ENCODE results near the gene RGL2.

The RGL2 gene

DNA sequence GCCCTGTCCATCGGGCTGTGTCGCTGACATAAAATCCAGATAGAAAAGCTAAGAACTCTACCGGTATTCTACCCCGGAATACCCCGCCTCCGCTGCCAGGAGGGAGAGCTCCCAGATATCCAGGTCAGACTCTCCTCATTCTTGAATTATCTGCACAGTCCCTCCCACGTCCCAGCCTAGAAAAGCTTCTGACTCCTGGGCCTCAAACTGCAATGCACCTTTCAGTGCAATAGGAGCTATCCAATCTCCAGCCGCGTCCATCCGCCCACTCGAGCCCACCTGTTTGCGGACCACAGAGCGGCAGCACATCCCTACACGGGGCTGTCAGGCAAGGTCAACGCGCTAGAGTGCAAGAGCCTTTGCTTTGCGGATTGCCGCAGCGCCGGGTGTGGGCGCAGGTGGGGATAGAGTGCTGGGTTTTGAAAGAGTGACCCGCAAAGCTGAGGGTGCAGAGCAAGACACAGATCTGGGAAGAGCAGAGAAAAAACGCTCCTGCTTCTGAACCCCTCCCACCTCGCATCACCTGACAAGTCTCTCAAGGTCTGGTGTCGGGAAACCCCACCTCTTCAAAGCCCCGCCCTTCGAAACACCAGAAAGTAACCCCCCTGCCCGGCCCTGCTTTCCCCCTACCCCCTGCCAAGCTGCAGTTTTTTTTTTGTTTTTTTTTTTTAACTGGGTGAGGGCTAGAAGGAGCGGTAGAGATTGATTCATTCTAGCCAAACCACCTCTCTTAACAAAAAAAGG lies 13.8 kb upstream of the RGL2 start:
- Histone ChIP-seq H3K27ac (ENCODE audit: low read depth, low read length) (peak overlapping the region; percentile 93), H3K27me3 (ENCODE audit: control insufficient read depth, low read length) (no peaks in the 10 kb centered on the region)

GRCh38 chr6:33306356-33306755 lies 7.6 kb upstream of the RGL2 start:
- no peak for TF ChIP-seq EZH2phosphoT487 (IDR thresholded peaks at IDR 0.05; ENCODE audit: borderline replicate concordance, low read length)
- TF ChIP-seq, protein P1, sequence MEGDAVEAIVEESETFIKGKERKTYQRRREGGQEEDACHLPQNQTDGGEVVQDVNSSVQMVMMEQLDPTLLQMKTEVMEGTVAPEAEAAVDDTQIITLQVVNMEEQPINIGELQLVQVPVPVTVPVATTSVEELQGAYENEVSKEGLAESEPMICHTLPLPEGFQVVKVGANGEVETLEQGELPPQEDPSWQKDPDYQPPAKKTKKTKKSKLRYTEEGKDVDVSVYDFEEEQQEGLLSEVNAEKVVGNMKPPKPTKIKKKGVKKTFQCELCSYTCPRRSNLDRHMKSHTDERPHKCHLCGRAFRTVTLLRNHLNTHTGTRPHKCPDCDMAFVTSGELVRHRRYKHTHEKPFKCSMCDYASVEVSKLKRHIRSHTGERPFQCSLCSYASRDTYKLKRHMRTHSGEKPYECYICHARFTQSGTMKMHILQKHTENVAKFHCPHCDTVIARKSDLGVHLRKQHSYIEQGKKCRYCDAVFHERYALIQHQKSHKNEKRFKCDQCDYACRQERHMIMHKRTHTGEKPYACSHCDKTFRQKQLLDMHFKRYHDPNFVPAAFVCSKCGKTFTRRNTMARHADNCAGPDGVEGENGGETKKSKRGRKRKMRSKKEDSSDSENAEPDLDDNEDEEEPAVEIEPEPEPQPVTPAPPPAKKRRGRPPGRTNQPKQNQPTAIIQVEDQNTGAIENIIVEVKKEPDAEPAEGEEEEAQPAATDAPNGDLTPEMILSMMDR (IDR thresholded peaks at IDR 0.05; ENCODE audit: low read depth, low read length, poor library complexity, severe bottlenecking): no peak
- no peak overlapping the region for H3K27ac ChIP-seq (ENCODE audit: low read depth, low read length)
- no peak overlapping the region for H3K4me3 ChIP-seq (ENCODE audit: low read length)
- H3K4me2 ChIP-seq (ENCODE audit: low read length): peak overlapping the region; percentile 15; the same call in 1 of the 2 replicates
- no peaks in the 10 kb centered on the region for H3K9me3 ChIP-seq (ENCODE audit: control insufficient read depth, insufficient read depth, low read length)
- no peaks in the 10 kb centered on the region for H4K20me1 ChIP-seq (ENCODE audit: control insufficient read depth, insufficient read depth, low read depth, low read length)
- H3F3A ChIP-seq (ENCODE audit: control insufficient read depth, insufficient read depth): peaks cover 9% of the 10 kb centered on the region
- H3K9me2 ChIP-seq (replicated peaks; ENCODE audit: control insufficient read depth, low read length): no peaks in the 10 kb centered on the region
- peaks cover 70% of the 10 kb centered on the region for H3K36me3 ChIP-seq (ENCODE audit: control insufficient read depth, low read length)
- peaks cover 65% of the 10 kb centered on the region for H3K79me2 ChIP-seq (ENCODE audit: control insufficient read depth, low read length)
- H3K4me1 ChIP-seq (ENCODE audit: control insufficient read depth, low read length): peaks cover 11% of the 10 kb centered on the region
- H3K27me3 ChIP-seq (ENCODE audit: control insufficient read depth, low read length): no peaks in the 10 kb centered on the region

More for the DNA sequence above, 13.8 kb upstream of the RGL2 start:
- peaks cover 68% of the 10 kb centered on the region for H3K79me2 ChIP-seq (ENCODE audit: control insufficient read depth, low read length)
- H3K9me3 ChIP-seq (ENCODE audit: control insufficient read depth, insufficient read depth, low read length): no peaks in the 10 kb centered on the region
- H3F3A ChIP-seq (ENCODE audit: control insufficient read depth, insufficient read depth): 0 out of 2 replicates have a peak, but pooled peaks cover 8% of the 10 kb centered on the region
- peaks cover 57% of the 10 kb centered on the region for H3K36me3 ChIP-seq (ENCODE audit: control insufficient read depth, low read length)
- H3K9me2 ChIP-seq (replicated peaks; ENCODE audit: control insufficient read depth, low read length): no peaks in the 10 kb centered on the region
- TF ChIP-seq, protein P1 (IDR thresholded peaks at IDR 0.05; ENCODE audit: low read depth, low read length, poor library complexity, severe bottlenecking): no peak
- TF ChIP-seq EZH2phosphoT487 (IDR thresholded peaks at IDR 0.05; ENCODE audit: borderline replicate concordance, low read length): no peak
- H4K20me1 ChIP-seq (ENCODE audit: control insufficient read depth, insufficient read depth, low read depth, low read length): peaks cover 6% of the 10 kb centered on the region; the same call in 1 of the 2 replicates
- peak overlapping the region; percentile 95 for H3K4me3 ChIP-seq (ENCODE audit: low read length)
- H3K4me1 ChIP-seq (ENCODE audit: control insufficient read depth, low read length): peaks cover 30% of the 10 kb centered on the region
- H3K4me2 ChIP-seq (ENCODE audit: low read length): peak overlapping the region; percentile 91

DNA sequence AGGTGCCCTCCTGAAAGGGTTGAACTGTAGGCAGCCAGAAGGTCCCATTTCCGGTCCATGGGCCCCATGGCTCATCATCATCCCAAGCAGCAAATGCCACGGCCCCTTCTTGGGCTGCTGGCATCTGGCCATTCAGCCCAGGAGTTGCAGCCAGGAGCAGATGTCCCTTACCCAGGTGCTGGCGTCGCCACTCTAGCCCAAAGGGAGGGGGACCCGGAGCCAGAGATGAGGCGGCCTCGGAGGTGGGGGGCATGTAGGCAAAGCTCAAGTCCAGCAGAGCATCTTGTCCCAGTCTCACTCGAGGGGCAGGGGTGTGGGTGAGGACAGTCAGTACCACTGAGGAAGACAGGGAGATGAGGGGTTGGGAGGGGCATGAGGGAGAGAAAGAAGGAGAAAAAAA lies 6.3 kb upstream of the RGL2 start:
- Histone ChIP-seq H3K27ac (ENCODE audit: low read depth, low read length) (no peak overlapping the region), H3K36me3 (ENCODE audit: control insufficient read depth, low read length) (peaks cover 72% of the 10 kb centered on the region)

More for the DNA sequence above, 6.3 kb upstream of the RGL2 start:
- Histone ChIP-seq H3K4me3 (ENCODE audit: low read length) (no peak overlapping the region), H3K4me1 (ENCODE audit: control insufficient read depth, low read length) (peaks cover 19% of the 10 kb centered on the region), H3F3A (ENCODE audit: control insufficient read depth, insufficient read depth) (peaks cover 13% of the 10 kb centered on the region), H3K9me2 (replicated peaks; ENCODE audit: control insufficient read depth, low read length) (no peaks in the 10 kb centered on the region), H4K20me1 (ENCODE audit: control insufficient read depth, insufficient read depth, low read depth, low read length) (no peaks in the 10 kb centered on the region), H3K27me3 (ENCODE audit: control insufficient read depth, low read length) (no peaks in the 10 kb centered on the region), H3K4me2 (ENCODE audit: low read length) (no peak overlapping the region), H3K79me2 (ENCODE audit: control insufficient read depth, low read length) (peaks cover 65% of the 10 kb centered on the region), H3K9me3 (ENCODE audit: control insufficient read depth, insufficient read depth, low read length) (no peaks in the 10 kb centered on the region)
- TF ChIP-seq, protein P1 (IDR thresholded peaks at IDR 0.05; ENCODE audit: low read depth, low read length, poor library complexity, severe bottlenecking): no peak
- no peak for TF ChIP-seq EZH2phosphoT487 (IDR thresholded peaks at IDR 0.05; ENCODE audit: borderline replicate concordance, low read length)

Data from DOHH2 (cell line).